ENCODE measurements around the gene EML4.

GRCh38 chr2:42210203-42210602 is 41.0 kb downstream of the EML4 start:
- no peak for TF ChIP-seq EZH2 (IDR thresholded peaks at IDR 0.05; ENCODE audit: borderline replicate concordance, low read depth, low read length, severe bottlenecking)
- no peak for TF ChIP-seq CTCF (IDR thresholded peaks at IDR 0.05; ENCODE audit: borderline replicate concordance, extremely low read depth, low read length, poor library complexity, severe bottlenecking)
